Upper lobe of left lung (tissue), 4 donors: ENCODE measurements around the gene ERF.
"Not testable (repeated sequence)": the region's sequence is repeated elsewhere in the genome, so short reads cannot be mapped to it uniquely, and the experiment has no call there.

Source experiments
- CTCF ChIP-seq, 6 experiments: fragments of 450-650 bp in 4 of 6; fragments of 200-600 bp in 2 of 6; sonication (generic) in 2 of 6; IDR thresholded peaks; one replicate each; pipeline ENCODE4 v1.5.1; 2016 to 2019; ENCODE audit warnings: antibody characterized with exemption in 6 of 6
- EP300 ChIP-seq, 4 donors: sonication (generic); formaldehyde crosslinking; IDR thresholded peaks; one replicate each; pipeline ENCODE4 v1.5.1; 2017; ENCODE audit warnings: antibody characterized with exemption in 4 of 4, control low read depth in 2 of 4
- POLR2A ChIP-seq, 4 donors: fragments of 450-650 bp; IDR thresholded peaks; one replicate each; pipeline ENCODE4 v1.5.1; 2016 to 2017; ENCODE audit warnings: antibody characterized with exemption in 4 of 4, mild to moderate bottlenecking in 2 of 4

- TF ChIP-seq CTCF, POLR2A, EP300 (IDR thresholded peaks at IDR 0.05): not testable (repeated sequence)
These were observed 2.9 kb upstream of the ERF start for GRCh38 chr19:42257842-42258241.
